Breast epithelium (tissue), 3 donors: Measurements from ENCODE around the gene CDK19.

Source experiments
- POLR2AphosphoS5 ChIP-seq, 3 donors: sonication (generic); formaldehyde crosslinking; IDR thresholded peaks; one replicate each; pipeline ENCODE4 v1.6.1; 2017; ENCODE audit warnings: antibody characterized with exemption in 3 of 3
- TF ChIP-seq, protein P1 (sequence below), 3 donors: fragments of 450-650 bp; IDR thresholded peaks; one replicate each; pipeline ENCODE4 v1.5.1; 2016 to 2017; ENCODE audit warnings: antibody characterized with exemption in 3 of 3, mild to moderate bottlenecking in 3 of 3, moderate library complexity in 3 of 3

DNA sequence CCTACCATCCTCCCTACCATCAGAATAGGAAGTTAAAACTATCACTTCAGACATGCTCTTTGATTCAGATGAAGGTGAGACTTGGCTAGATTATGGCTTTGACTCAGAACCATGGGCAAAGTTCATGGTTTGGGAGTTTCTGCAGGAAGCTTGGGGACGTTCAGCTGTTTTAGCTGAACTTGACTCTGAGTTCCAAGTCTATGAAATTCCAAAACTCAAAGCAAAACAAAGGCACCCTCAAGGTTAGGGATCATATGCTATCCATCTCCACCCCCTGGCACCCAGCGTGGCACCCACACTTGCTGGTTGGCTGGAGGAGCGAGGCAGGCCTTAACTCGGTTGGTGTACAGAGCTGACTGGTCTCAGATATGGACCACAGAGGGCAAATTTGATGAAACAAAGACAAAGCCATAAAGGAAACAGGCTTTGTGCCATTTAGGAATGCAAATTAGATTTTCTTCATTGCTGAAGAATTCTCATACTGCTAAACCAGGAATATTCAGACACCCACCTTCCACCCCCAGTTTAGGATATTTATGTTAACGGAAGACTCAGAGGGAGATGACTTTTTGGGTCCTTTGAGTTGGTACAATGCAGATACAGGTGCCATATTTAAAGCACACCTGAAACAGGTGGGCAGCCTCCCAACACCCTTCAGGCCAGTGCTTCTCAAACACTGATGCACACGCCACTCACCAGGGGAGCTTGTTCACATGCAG lies 250.4 kb downstream of the CDK19 start:
- TF ChIP-seq, protein P1, sequence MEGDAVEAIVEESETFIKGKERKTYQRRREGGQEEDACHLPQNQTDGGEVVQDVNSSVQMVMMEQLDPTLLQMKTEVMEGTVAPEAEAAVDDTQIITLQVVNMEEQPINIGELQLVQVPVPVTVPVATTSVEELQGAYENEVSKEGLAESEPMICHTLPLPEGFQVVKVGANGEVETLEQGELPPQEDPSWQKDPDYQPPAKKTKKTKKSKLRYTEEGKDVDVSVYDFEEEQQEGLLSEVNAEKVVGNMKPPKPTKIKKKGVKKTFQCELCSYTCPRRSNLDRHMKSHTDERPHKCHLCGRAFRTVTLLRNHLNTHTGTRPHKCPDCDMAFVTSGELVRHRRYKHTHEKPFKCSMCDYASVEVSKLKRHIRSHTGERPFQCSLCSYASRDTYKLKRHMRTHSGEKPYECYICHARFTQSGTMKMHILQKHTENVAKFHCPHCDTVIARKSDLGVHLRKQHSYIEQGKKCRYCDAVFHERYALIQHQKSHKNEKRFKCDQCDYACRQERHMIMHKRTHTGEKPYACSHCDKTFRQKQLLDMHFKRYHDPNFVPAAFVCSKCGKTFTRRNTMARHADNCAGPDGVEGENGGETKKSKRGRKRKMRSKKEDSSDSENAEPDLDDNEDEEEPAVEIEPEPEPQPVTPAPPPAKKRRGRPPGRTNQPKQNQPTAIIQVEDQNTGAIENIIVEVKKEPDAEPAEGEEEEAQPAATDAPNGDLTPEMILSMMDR (IDR thresholded peaks at IDR 0.05) = no peak
- no peak for TF ChIP-seq POLR2AphosphoS5 (IDR thresholded peaks at IDR 0.05)
